ENCODE data around the gene CD1B.
"Not testable (repeated sequence)": the region's sequence is repeated elsewhere in the genome, so short reads cannot be mapped to it uniquely, and the experiment has no call there.

The CD1B gene

GRCh38 chr1:158331481-158332150, at the start of gene CD1B:
CD1B (minus strand) TSS chr1:158331531; CDS start chr1:158331423, 108 bp downstream.
- H3K36me3 ChIP-seq (ENCODE audit: control insufficient read depth in 1 of 2, insufficient read depth in 2 of 2, low read length in 2 of 2): no peaks in the 10 kb centered on the region
- no peaks in the 10 kb centered on the region for H3K9me3 ChIP-seq (ENCODE audit: control insufficient read depth in 1 of 2, low read length in 2 of 2)
- no peaks in the 10 kb centered on the region for H3K27me3 ChIP-seq (ENCODE audit: control insufficient read depth in 1 of 2, insufficient read depth in 2 of 2, low read length in 2 of 2)
- H3K4me3 ChIP-seq (ENCODE audit: low read depth in 1 of 2, low read length in 2 of 2): no peak within 1 kb of the TSS
- H3K27ac ChIP-seq (ENCODE audit: low read depth, low read length): no peak within 1 kb of the TSS
- H3K4me1 ChIP-seq (ENCODE audit: control insufficient read depth in 1 of 2, insufficient read depth in 2 of 2, low read length in 2 of 2): no peaks in the 10 kb centered on the region
- no peak within 1 kb of the TSS for H3K9ac ChIP-seq (ENCODE audit: low read depth in 1 of 2, low read length in 2 of 2)

- H3K9ac ChIP-seq (ENCODE audit: low read depth in 1 of 2, low read length in 2 of 2): no peak overlapping the region
Observed at GRCh38 chr1:158374860-158375259, 43.5 kb upstream of the CD1B start.

GRCh38 chr1:158374101-158374500, 42.8 kb upstream of the CD1B start:
- not testable (repeated sequence) for H3K27me3 ChIP-seq (ENCODE audit: control insufficient read depth in 1 of 2, insufficient read depth in 2 of 2, low read length in 2 of 2); H3K9me3 ChIP-seq (ENCODE audit: control insufficient read depth in 1 of 2, low read length in 2 of 2); H3K27ac ChIP-seq (ENCODE audit: low read depth, low read length); H3K4me3 ChIP-seq (ENCODE audit: low read depth in 1 of 2, low read length in 2 of 2); H3K9ac ChIP-seq (ENCODE audit: low read depth in 1 of 2, low read length in 2 of 2); H3K36me3 ChIP-seq (ENCODE audit: control insufficient read depth in 1 of 2, insufficient read depth in 2 of 2, low read length in 2 of 2); H3K4me1 ChIP-seq (ENCODE audit: control insufficient read depth in 1 of 2, insufficient read depth in 2 of 2, low read length in 2 of 2)

More at GRCh38 chr1:158374860-158375259, 43.5 kb upstream of the CD1B start:
- Histone ChIP-seq H3K36me3 (ENCODE audit: control insufficient read depth in 1 of 2, insufficient read depth in 2 of 2, low read length in 2 of 2) (no peaks in the 10 kb centered on the region), H3K27me3 (ENCODE audit: control insufficient read depth in 1 of 2, insufficient read depth in 2 of 2, low read length in 2 of 2) (no peaks in the 10 kb centered on the region), H3K9me3 (ENCODE audit: control insufficient read depth in 1 of 2, low read length in 2 of 2) (peaks cover 0 to 4% of the 10 kb centered on the region in 2 donors), H3K4me3 (ENCODE audit: low read depth in 1 of 2, low read length in 2 of 2) (no peak overlapping the region), H3K27ac (ENCODE audit: low read depth, low read length) (no peak overlapping the region), H3K4me1 (ENCODE audit: control insufficient read depth in 1 of 2, insufficient read depth in 2 of 2, low read length in 2 of 2) (no peaks in the 10 kb centered on the region)

- H3K36me3 ChIP-seq (ENCODE audit: control insufficient read depth in 1 of 2, insufficient read depth in 2 of 2, low read length in 2 of 2): no peaks in the 10 kb centered on the region
- H3K9me3 ChIP-seq (ENCODE audit: control insufficient read depth in 1 of 2, low read length in 2 of 2): peaks cover 0 to 4% of the 10 kb centered on the region in 2 donors
- H3K4me3 ChIP-seq (ENCODE audit: low read depth in 1 of 2, low read length in 2 of 2): no peak overlapping the region
- H3K27ac ChIP-seq (ENCODE audit: low read depth, low read length): no peak overlapping the region
- H3K4me1 ChIP-seq (ENCODE audit: control insufficient read depth in 1 of 2, insufficient read depth in 2 of 2, low read length in 2 of 2): no peaks in the 10 kb centered on the region
- H3K9ac ChIP-seq (ENCODE audit: low read depth in 1 of 2, low read length in 2 of 2): no peak overlapping the region
- no peaks in the 10 kb centered on the region for H3K27me3 ChIP-seq (ENCODE audit: control insufficient read depth in 1 of 2, insufficient read depth in 2 of 2, low read length in 2 of 2)
Observed at GRCh38 chr1:158371188-158371953, 40.0 kb upstream of the CD1B start.

GRCh38 chr1:158366783-158367182, 35.5 kb upstream of the CD1B start:
- Histone ChIP-seq H3K27me3 (ENCODE audit: control insufficient read depth in 1 of 2, insufficient read depth in 2 of 2, low read length in 2 of 2) (no peaks in the 10 kb centered on the region), H3K4me1 (ENCODE audit: control insufficient read depth in 1 of 2, insufficient read depth in 2 of 2, low read length in 2 of 2) (no peaks in the 10 kb centered on the region), H3K4me3 (ENCODE audit: low read depth in 1 of 2, low read length in 2 of 2) (no peak overlapping the region), H3K9ac (ENCODE audit: low read depth in 1 of 2, low read length in 2 of 2) (no peak overlapping the region), H3K36me3 (ENCODE audit: control insufficient read depth in 1 of 2, insufficient read depth in 2 of 2, low read length in 2 of 2) (no peaks in the 10 kb centered on the region), H3K9me3 (ENCODE audit: control insufficient read depth in 1 of 2, low read length in 2 of 2) (peaks cover 0 to 4% of the 10 kb centered on the region in 2 donors), H3K27ac (ENCODE audit: low read depth, low read length) (no peak overlapping the region)

- no peak overlapping the region for H3K27ac ChIP-seq (ENCODE audit: low read depth, low read length)
Observed at GRCh38 chr1:158362941-158363340, 31.6 kb upstream of the CD1B start.

GRCh38 chr1:158362482-158362881, 31.2 kb upstream of the CD1B start:
- H3K9ac ChIP-seq (ENCODE audit: low read depth in 1 of 2, low read length in 2 of 2): no peak overlapping the region
- no peaks in the 10 kb centered on the region for H3K9me3 ChIP-seq (ENCODE audit: control insufficient read depth in 1 of 2, low read length in 2 of 2)
- no peaks in the 10 kb centered on the region for H3K4me1 ChIP-seq (ENCODE audit: control insufficient read depth in 1 of 2, insufficient read depth in 2 of 2, low read length in 2 of 2)
- H3K27me3 ChIP-seq (ENCODE audit: control insufficient read depth in 1 of 2, insufficient read depth in 2 of 2, low read length in 2 of 2): no peaks in the 10 kb centered on the region
- H3K4me3 ChIP-seq (ENCODE audit: low read depth in 1 of 2, low read length in 2 of 2): no peak overlapping the region
- no peaks in the 10 kb centered on the region for H3K36me3 ChIP-seq (ENCODE audit: control insufficient read depth in 1 of 2, insufficient read depth in 2 of 2, low read length in 2 of 2)
- H3K27ac ChIP-seq (ENCODE audit: low read depth, low read length): no peak overlapping the region

More at GRCh38 chr1:158362941-158363340, 31.6 kb upstream of the CD1B start:
- Histone ChIP-seq H3K36me3 (ENCODE audit: control insufficient read depth in 1 of 2, insufficient read depth in 2 of 2, low read length in 2 of 2) (no peaks in the 10 kb centered on the region), H3K9ac (ENCODE audit: low read depth in 1 of 2, low read length in 2 of 2) (no peak overlapping the region), H3K27me3 (ENCODE audit: control insufficient read depth in 1 of 2, insufficient read depth in 2 of 2, low read length in 2 of 2) (no peaks in the 10 kb centered on the region), H3K4me3 (ENCODE audit: low read depth in 1 of 2, low read length in 2 of 2) (no peak overlapping the region), H3K9me3 (ENCODE audit: control insufficient read depth in 1 of 2, low read length in 2 of 2) (no peaks in the 10 kb centered on the region), H3K4me1 (ENCODE audit: control insufficient read depth in 1 of 2, insufficient read depth in 2 of 2, low read length in 2 of 2) (no peaks in the 10 kb centered on the region)

GRCh38 chr1:158357441-158357840, 26.1 kb upstream of the CD1B start:
- H3K27ac ChIP-seq (ENCODE audit: low read depth, low read length): no peak overlapping the region
- no peak overlapping the region for H3K9ac ChIP-seq (ENCODE audit: low read depth in 1 of 2, low read length in 2 of 2)
- no peak overlapping the region for H3K4me3 ChIP-seq (ENCODE audit: low read depth in 1 of 2, low read length in 2 of 2)
- H3K36me3 ChIP-seq (ENCODE audit: control insufficient read depth in 1 of 2, insufficient read depth in 2 of 2, low read length in 2 of 2): no peaks in the 10 kb centered on the region
- no peaks in the 10 kb centered on the region for H3K9me3 ChIP-seq (ENCODE audit: control insufficient read depth in 1 of 2, low read length in 2 of 2)
- H3K4me1 ChIP-seq (ENCODE audit: control insufficient read depth in 1 of 2, insufficient read depth in 2 of 2, low read length in 2 of 2): no peaks in the 10 kb centered on the region
- no peaks in the 10 kb centered on the region for H3K27me3 ChIP-seq (ENCODE audit: control insufficient read depth in 1 of 2, insufficient read depth in 2 of 2, low read length in 2 of 2)

- Histone ChIP-seq H3K27me3 (ENCODE audit: control insufficient read depth in 1 of 2, insufficient read depth in 2 of 2, low read length in 2 of 2) (no peaks in the 10 kb centered on the region), H3K9me3 (ENCODE audit: control insufficient read depth in 1 of 2, low read length in 2 of 2) (no peaks in the 10 kb centered on the region), H3K36me3 (ENCODE audit: control insufficient read depth in 1 of 2, insufficient read depth in 2 of 2, low read length in 2 of 2) (no peaks in the 10 kb centered on the region), H3K4me1 (ENCODE audit: control insufficient read depth in 1 of 2, insufficient read depth in 2 of 2, low read length in 2 of 2) (no peaks in the 10 kb centered on the region), H3K9ac (ENCODE audit: low read depth in 1 of 2, low read length in 2 of 2) (no peak overlapping the region), H3K4me3 (ENCODE audit: low read depth in 1 of 2, low read length in 2 of 2) (no peak overlapping the region), H3K27ac (ENCODE audit: low read depth, low read length) (no peak overlapping the region)
Observed at GRCh38 chr1:158356616-158357015, 25.3 kb upstream of the CD1B start.

- Histone ChIP-seq H3K36me3 (ENCODE audit: control insufficient read depth in 1 of 2, insufficient read depth in 2 of 2, low read length in 2 of 2) (no peaks in the 10 kb centered on the region), H3K4me3 (ENCODE audit: low read depth in 1 of 2, low read length in 2 of 2) (no peak overlapping the region), H3K27ac (ENCODE audit: low read depth, low read length) (no peak overlapping the region), H3K9me3 (ENCODE audit: control insufficient read depth in 1 of 2, low read length in 2 of 2) (no peaks in the 10 kb centered on the region), H3K4me1 (ENCODE audit: control insufficient read depth in 1 of 2, insufficient read depth in 2 of 2, low read length in 2 of 2) (no peaks in the 10 kb centered on the region), H3K9ac (ENCODE audit: low read depth in 1 of 2, low read length in 2 of 2) (no peak overlapping the region), H3K27me3 (ENCODE audit: control insufficient read depth in 1 of 2, insufficient read depth in 2 of 2, low read length in 2 of 2) (no peaks in the 10 kb centered on the region)
Observed at GRCh38 chr1:158355773-158356285, 24.5 kb upstream of the CD1B start.

Data from duodenal mucosa (tissue), 2 donors.